NB4 (cell line): ENCODE results near the gene VSIG2.

Experiments used
- CTCF ChIP-seq: IDR thresholded peaks from one replicate; pipeline ENCODE4 v1.5.1; 2012; ENCODE audit warnings: low read depth, low read length
- POLR2A ChIP-seq: IDR thresholded peaks from 2 replicates; pipeline ENCODE4 v1.6.1; 2011; ENCODE audit warnings: mild to moderate bottlenecking; ENCODE audit not compliant: insufficient read length; ENCODE audit errors: extremely low read depth
- TF ChIP-seq, protein P1 (sequence below): IDR thresholded peaks from 2 replicates; pipeline ENCODE4 v1.6.1; 2011; ENCODE audit warnings: low read depth, low read length

GRCh38 chr11:124748481-124749343 lies 3.3 kb downstream of the VSIG2 start:
- TF ChIP-seq CTCF (no peak), POLR2A (no peak)
- TF ChIP-seq, protein P1, sequence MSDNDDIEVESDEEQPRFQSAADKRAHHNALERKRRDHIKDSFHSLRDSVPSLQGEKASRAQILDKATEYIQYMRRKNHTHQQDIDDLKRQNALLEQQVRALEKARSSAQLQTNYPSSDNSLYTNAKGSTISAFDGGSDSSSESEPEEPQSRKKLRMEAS: no peak
